ENCODE data around the gene LARGE1. TPM values are rescaled to one million over a fixed set of nuclear protein-coding genes. Genes with fewer than 3 reads are reported as not detected.

The LARGE1 gene
- total and polyA plus RNA-seq, 2 of the 8 experiments (the other 6 are each of a cell fraction or from before 2014, with no cell fraction given), result 43.7 to 83.0 TPM

- Histone ChIP-seq H3K14ac (ENCODE audit: insufficient read length) (no peak overlapping the region), H3K23me2 (ENCODE audit: low read depth, low read length) (no peaks in the 10 kb centered on the region), H3K4ac (replicated peaks; ENCODE audit: insufficient read length, low read depth, low read length) (no peak overlapping the region), H3K27me3 (replicated peaks in 1 of 4; ENCODE audit: control insufficient read depth in 3 of 4, extremely low read depth in 1 of 4, insufficient read depth in 3 of 4, low read length in 3 of 4) (no peaks in the 10 kb centered on the region), H2AFZ (ENCODE audit: low read length) (no peak overlapping the region), H4K8ac (ENCODE audit: extremely low read depth, insufficient read depth, low read length) (no peak overlapping the region), H3K9me3 (ENCODE audit: insufficient read depth in 2 of 2, low read depth in 1 of 2, low read length in 1 of 2) (peaks cover 0 to 7% of the 10 kb centered on the region in 2 experiments; a peak in 3 of 4 replicates), H3K9ac (replicated peaks in 1 of 4; ENCODE audit: extremely low read depth in 1 of 4, low read depth in 3 of 4, low read length in 3 of 4) (no peak overlapping the region), H3K36me3 (ENCODE audit: control insufficient read depth in 2 of 4, insufficient read depth in 4 of 4, low read length in 3 of 4) (peaks cover 0 to 2% (median 0%) of the 10 kb centered on the region in 4 experiments; a peak in 2 of 8 replicates), H3K27ac (ENCODE audit: low read depth, low read length) (no peak overlapping the region), H3K18ac (ENCODE audit: extremely low read depth, low read length) (no peak overlapping the region), H3K79me2 (ENCODE audit: control insufficient read depth in 1 of 2, insufficient read depth in 2 of 2, low read length in 2 of 2) (no peaks in the 10 kb centered on the region), H2BK12ac (ENCODE audit: low read depth, low read length) (no peak overlapping the region), H3K79me1 (ENCODE audit: low read depth, low read length) (no peaks in the 10 kb centered on the region), H3K56ac (replicated peaks; ENCODE audit: insufficient read length, low read depth, low read length) (no peak overlapping the region), H2BK5ac (ENCODE audit: low read depth, low read length) (no peak overlapping the region), H2AK5ac (ENCODE audit: low read depth, low read length) (no peak overlapping the region), H3K4me1 (replicated peaks in 1 of 4; ENCODE audit: control insufficient read depth in 3 of 4, insufficient read depth in 4 of 4, low read length in 3 of 4) (no peaks in the 10 kb centered on the region), H4K91ac (replicated peaks; ENCODE audit: insufficient read length, low read length) (no peak overlapping the region), H2BK120ac (replicated peaks; ENCODE audit: low read depth, low read length) (no peak overlapping the region), H2BK20ac (ENCODE audit: low read length) (no peak overlapping the region), H3K4me2 (ENCODE audit: insufficient read depth in 1 of 2, low read depth in 2 of 2, low read length in 2 of 2) (no peak overlapping the region), H2BK15ac (ENCODE audit: low read length) (no peak overlapping the region), H3K23ac (ENCODE audit: insufficient read length) (no peak overlapping the region), H3K4me3 (ENCODE audit: extremely low read depth in 1 of 4, insufficient read depth in 2 of 4, low read depth in 3 of 4, low read length in 4 of 4) (no peak overlapping the region), H4K20me1 (replicated peaks in 1 of 2; ENCODE audit: control insufficient read depth in 1 of 2, insufficient read depth in 2 of 2, low read length in 2 of 2) (no peaks in the 10 kb centered on the region), H4K5ac (ENCODE audit: insufficient read length, low read depth, low read length) (no peak overlapping the region)
- TF ChIP-seq NANOG (IDR thresholded peaks at IDR 0.05; ENCODE audit: insufficient read depth, low read depth, low read length, poor library complexity, severe bottlenecking), result no peak
- no peak for TF ChIP-seq RFX5 (IDR thresholded peaks at IDR 0.05; ENCODE audit: borderline replicate concordance, low read depth, low read length)
- TF ChIP-seq BRCA1 (IDR thresholded peaks at IDR 0.05; ENCODE audit: low read depth, low read length), result no peak
- no peak for TF ChIP-seq BACH1 (IDR thresholded peaks at IDR 0.05; ENCODE audit: low read length)
- POLR2A ChIA-PET (ENCODE audit: partially characterized antibody), result no interaction called here
- DNase-seq (ENCODE audit: low read depth in 1 of 2, low spot score in 2 of 2) (no peak), FAIRE-seq (no peak)
- 95 to 100% methylated on average over 1 of the region's 1 CpG for WGBS, 2 experiments (ENCODE audit: extremely low coverage in 1 of 2, insufficient coverage in 1 of 2, insufficient read length in 1 of 2, insufficient replicate concordance in 2 of 2, low coverage in 1 of 2, low lambda C conversion rate in 2 of 2, missing lambda C conversion rate in 1 of 2)
- CTCF ChIA-PET (ENCODE audit: partially characterized antibody), result no interaction called here
Observed at GRCh38 chr22:33372875-33373274, 547.4 kb downstream of the LARGE1 start.
